H1 (cell line): Measurements from ENCODE around the gene HTN3. TPM values are rescaled to one million over a fixed set of nuclear protein-coding genes. Genes with fewer than 3 reads are reported as not detected.

Experiments
- CTCF ChIA-PET: fragments of 300-600 bp; sonication (Branson Sonifier 250); formaldehyde crosslinking; loops from one replicate; lab custom pipeline; 2021; ENCODE audit not compliant: partially characterized antibody; lab: Charles Lee
- POLR2A ChIA-PET: fragments of 300-600 bp; sonication (Branson Sonifier 250); formaldehyde crosslinking; loops from one replicate; lab custom pipeline; 2021; ENCODE audit warnings: inconsistent platforms; ENCODE audit not compliant: partially characterized antibody; lab: Charles Lee
- DNase-seq, 2 experiments: peaks; one replicate each; pipeline versions ENCODE4 v3.0.0 to v3.0.0-alpha.2; 2010 to 2022; ENCODE audit warnings: low spot score in 2 of 2, low read depth in 1 of 2, mixed read lengths in 1 of 2
- FAIRE-seq: peaks from 2 replicates; lab custom pipeline; 2011; peaks lifted over from hg19 to GRCh38; lab: Jason Lieb, UNC
- H2AFZ ChIP-seq: 2 replicates; pipeline ENCODE4 v1.8.1; 2012; ENCODE audit warnings: low read length, inconsistent platforms
- H2AK5ac ChIP-seq: 2 replicates; pipeline ENCODE4 v1.6.1; 2013; ENCODE audit warnings: low read depth, low read length
- H2BK120ac ChIP-seq: replicated peaks from 2 replicates; pipeline ENCODE3; 2013; ENCODE audit warnings: low read depth, low read length, inconsistent platforms
- H2BK12ac ChIP-seq: 2 replicates; pipeline ENCODE4 v1.6.1; 2013; ENCODE audit warnings: low read depth, low read length
- H2BK15ac ChIP-seq: 2 replicates; pipeline ENCODE4 v1.6.1; 2013; ENCODE audit warnings: low read length
- H2BK20ac ChIP-seq: 2 replicates; pipeline ENCODE4 v1.6.1; 2013; ENCODE audit warnings: low read length
- H2BK5ac ChIP-seq: 2 replicates; pipeline ENCODE4 v1.6.1; 2013; ENCODE audit warnings: low read depth, low read length
- H3K14ac ChIP-seq: 2 replicates; pipeline ENCODE4 v1.6.1; 2013; ENCODE audit warnings: inconsistent platforms; ENCODE audit not compliant: insufficient read length
- H3K18ac ChIP-seq: 2 replicates; pipeline ENCODE4 v1.6.1; 2013; ENCODE audit warnings: low read length; ENCODE audit errors: extremely low read depth
- H3K23ac ChIP-seq: 2 replicates; pipeline ENCODE4 v1.6.1; 2013; ENCODE audit warnings: inconsistent platforms; ENCODE audit not compliant: insufficient read length
- H3K23me2 ChIP-seq: 2 replicates; pipeline ENCODE4 v1.6.1; 2013; ENCODE audit warnings: low read depth, low read length
- H3K27ac ChIP-seq: 2 replicates; pipeline ENCODE4 v1.6.1; 2011; ENCODE audit warnings: low read depth, low read length, inconsistent platforms
- H3K27me3 ChIP-seq, 4 experiments: replicated peaks in 1 of 4; 1 replicate in 1 of 4; 2 replicates in 3 of 4; pipeline versions ENCODE4 v1.6.1 to v1.8.1; 2011 to 2013; ENCODE audit warnings: low read length in 3 of 4, mild to moderate bottlenecking in 3 of 4, inconsistent platforms in 2 of 4, mixed read lengths in 2 of 4, moderate library complexity in 1 of 4; ENCODE audit not compliant: control insufficient read depth in 3 of 4, insufficient read depth in 3 of 4; ENCODE audit errors: extremely low read depth in 1 of 4
- H3K36me3 ChIP-seq, 4 experiments: 2 replicates each; pipeline versions ENCODE4 v1.6.1 to v1.8.1; 2011 to 2013; ENCODE audit warnings: mild to moderate bottlenecking in 4 of 4, low read length in 3 of 4, moderate library complexity in 2 of 4, control low read depth in 1 of 4, inconsistent platforms in 1 of 4; ENCODE audit not compliant: insufficient read depth in 4 of 4, control insufficient read depth in 2 of 4
- H3K4ac ChIP-seq: replicated peaks from 2 replicates; pipeline ENCODE3; 2013; ENCODE audit warnings: low read length, low read depth, mixed read lengths, inconsistent platforms; ENCODE audit not compliant: insufficient read length
- H3K4me1 ChIP-seq, 4 experiments: replicated peaks in 1 of 4; 1 replicate in 1 of 4; 2 replicates in 3 of 4; pipeline versions ENCODE4 v1.6.1 to v1.8.1; 2011 to 2013; ENCODE audit warnings: low read length in 3 of 4, inconsistent platforms in 2 of 4, mixed read lengths in 1 of 4; ENCODE audit not compliant: insufficient read depth in 4 of 4, control insufficient read depth in 3 of 4
- H3K4me2 ChIP-seq, 2 experiments: 2 replicates each; pipeline versions ENCODE4 v1.6.1 to v1.8.1; 2011 to 2013; ENCODE audit warnings: low read depth in 2 of 2, low read length in 2 of 2, control low read depth in 1 of 2, inconsistent platforms in 1 of 2, mild to moderate bottlenecking in 1 of 2; ENCODE audit not compliant: insufficient read depth in 1 of 2
- H3K4me3 ChIP-seq, 4 experiments: fragments of 200-600, 300-600 bp in 1 of 4; sonication (generic), shearing (Covaris generic), sonication (Bioruptor Twin) in 1 of 4; 2 replicates each; pipeline versions ENCODE4 v1.5.1 to v1.8.1; 2011 to 2016; ENCODE audit warnings: low read length in 4 of 4, low read depth in 3 of 4, control low read depth in 2 of 4, inconsistent platforms in 2 of 4, mild to moderate bottlenecking in 2 of 4, mixed read lengths in 1 of 4, moderate library complexity in 1 of 4; ENCODE audit not compliant: insufficient read depth in 2 of 4; ENCODE audit errors: extremely low read depth in 1 of 4
- H3K56ac ChIP-seq: replicated peaks from 2 replicates; pipeline ENCODE3; 2013; ENCODE audit warnings: low read depth, mild to moderate bottlenecking, mixed read lengths, low read length, inconsistent platforms; ENCODE audit not compliant: insufficient read length
- H3K79me1 ChIP-seq: 2 replicates; pipeline ENCODE4 v1.6.1; 2013; ENCODE audit warnings: low read depth, low read length, control low read depth
- H3K79me2 ChIP-seq, 2 experiments: 2 replicates each; pipeline versions ENCODE4 v1.6.1 to v1.8.1; 2012 to 2013; ENCODE audit warnings: low read length in 2 of 2, mild to moderate bottlenecking in 2 of 2, inconsistent platforms in 1 of 2; ENCODE audit not compliant: insufficient read depth in 2 of 2, control insufficient read depth in 1 of 2
- H3K9ac ChIP-seq, 4 experiments: replicated peaks in 1 of 4; 1 replicate in 1 of 4; 2 replicates in 3 of 4; pipeline versions ENCODE4 v1.6.1 to v1.8.1; 2011 to 2013; ENCODE audit warnings: low read depth in 3 of 4, low read length in 3 of 4, control low read depth in 2 of 4, mild to moderate bottlenecking in 2 of 4, moderate library complexity in 2 of 4, inconsistent platforms in 1 of 4; ENCODE audit errors: extremely low read depth in 1 of 4
- H3K9me3 ChIP-seq, 2 experiments: 2 replicates each; pipeline versions ENCODE4 v1.6.1 to v1.8.1; 2012 to 2013; ENCODE audit warnings: mild to moderate bottlenecking in 2 of 2, moderate library complexity in 2 of 2, control low read depth in 1 of 2, inconsistent platforms in 1 of 2, low read depth in 1 of 2, low read length in 1 of 2, mixed read lengths in 1 of 2; ENCODE audit not compliant: insufficient read depth in 2 of 2
- H4K20me1 ChIP-seq, 2 experiments: replicated peaks in 1 of 2; 2 replicates each; pipeline versions ENCODE3 to v1.8.1; 2011 to 2013; ENCODE audit warnings: inconsistent platforms in 2 of 2, low read length in 2 of 2, mild to moderate bottlenecking in 1 of 2; ENCODE audit not compliant: insufficient read depth in 2 of 2, control insufficient read depth in 1 of 2
- H4K5ac ChIP-seq: 2 replicates; pipeline ENCODE4 v1.6.1; 2013; ENCODE audit warnings: low read length, low read depth, mixed read lengths, inconsistent platforms; ENCODE audit not compliant: insufficient read length
- H4K8ac ChIP-seq: 2 replicates; pipeline ENCODE4 v1.8.0; 2013; ENCODE audit warnings: mild to moderate bottlenecking, moderate library complexity, low read length, inconsistent platforms; ENCODE audit not compliant: insufficient read depth; ENCODE audit errors: extremely low read depth
- H4K91ac ChIP-seq: replicated peaks from 2 replicates; pipeline ENCODE3; 2013; ENCODE audit warnings: low read length, mixed read lengths, inconsistent platforms; ENCODE audit not compliant: insufficient read length
- CREB1 ChIP-seq: IDR thresholded peaks from 2 replicates; pipeline ENCODE4 v1.6.1; 2012; ENCODE audit warnings: inconsistent platforms
- RNF2 ChIP-seq: fragments of 200-900, 300-1000 bp; sonication (generic); IDR thresholded peaks from 2 replicates; pipeline ENCODE4 v1.7.1; 2016; ENCODE audit warnings: borderline replicate concordance, low read depth, mild to moderate bottlenecking, antibody characterized with exemption, low read length; ENCODE audit not compliant: poor library complexity, severe bottlenecking; ENCODE audit errors: missing control alignments
- TCF12 ChIP-seq: IDR thresholded peaks from 2 replicates; pipeline ENCODE4 v1.6.1; 2011; ENCODE audit warnings: low read depth, mild to moderate bottlenecking, low read length
- ZNF274 ChIP-seq: IDR thresholded peaks from 2 replicates; pipeline ENCODE4 v1.7.0; 2012; ENCODE audit warnings: low read length, borderline replicate concordance; ENCODE audit errors: extremely low read depth
- polyA plus RNA-seq, 7 experiments: library from polyadenylated mRNA; depleted of rRNA in 3 of 7; stranded (reverse) in 5 of 7; unstranded in 2 of 7; fragments of >200 nt in 5 of 7; fragments of 200-250 nt in 2 of 7; gene quantifications; 1 replicate in 5 of 7; 2 replicates in 1 of 7; 4 replicates in 1 of 7; pipeline versions ENCODE4 v1.2.1 to v1.2.3, GENCODE V29; 2011 to 2013; ENCODE audit warnings: missing spikeins in 2 of 7, mixed read lengths in 2 of 7
- total RNA-seq: library from RNA; stranded (reverse); fragmentation: NEBNext Ultra II Directional; extraction: Animal tissue kit (Norgen Biotek cat#: 25700); gene quantifications from 2 replicates; pipeline ENCODE4 v1.2.1, GENCODE V29; 2021
- TF ChIP-seq, protein P1 (sequence below), 3 experiments: IDR thresholded peaks; 1 replicate in 2 of 3; 2 replicates in 1 of 3; pipeline versions ENCODE4 v1.5.1 to v1.6.1; 2011; ENCODE audit warnings: low read length in 3 of 3, mild to moderate bottlenecking in 3 of 3, inconsistent platforms in 2 of 3, low read depth in 1 of 3, moderate library complexity in 1 of 3; ENCODE audit not compliant: insufficient read depth in 1 of 3; ENCODE audit errors: control extremely low read depth in 1 of 3

The HTN3 gene
- total and polyA plus RNA-seq, 2 of the 8 experiments (the other 6 are each of a cell fraction or from before 2014, with no cell fraction given), result not detected

DNA sequence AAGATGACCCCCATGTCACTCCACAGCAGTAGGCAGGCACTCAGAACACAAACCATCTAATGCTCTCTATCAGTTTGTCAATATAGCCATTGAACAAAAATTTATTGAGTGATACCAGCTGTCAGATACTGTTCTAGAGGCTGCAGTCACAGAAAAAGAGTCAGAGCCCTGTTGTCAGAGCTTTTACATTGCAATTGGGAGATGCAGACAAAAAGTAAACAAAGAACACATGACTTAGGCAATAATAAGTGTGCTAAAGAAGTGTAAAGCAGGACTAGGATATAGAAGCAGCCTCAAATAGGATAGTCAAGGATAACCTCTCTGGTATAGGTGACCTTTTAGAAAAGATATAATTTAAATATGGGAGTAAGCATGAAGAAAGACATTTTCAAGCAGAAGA lies 30.9 kb downstream of the HTN3 start:
- Histone ChIP-seq H2AK5ac (no peak overlapping the region), H3K9me3 (peaks cover 0 to 2% of the 10 kb centered on the region in 2 experiments; a peak in 1 of 4 replicates), H2BK12ac (no peak overlapping the region), H3K4me1 (peaks cover 0 to 3% (median 0%) of the 10 kb centered on the region in 4 experiments; a peak in 1 of 7 replicates), H3K18ac (no peak overlapping the region), H2BK5ac (no peak overlapping the region), H3K56ac (no peak overlapping the region), H3K4me2 (no peak overlapping the region), H3K23me2 (peaks cover 2% of the 10 kb centered on the region; the same call in 1 of the 2 replicates), H2BK120ac (no peak overlapping the region), H3K23ac (no peak overlapping the region), H2AFZ (no peak overlapping the region), H3K27me3 (no peaks in the 10 kb centered on the region), H3K27ac (no peak overlapping the region), H4K91ac (no peak overlapping the region), H4K8ac (no peak overlapping the region), H2BK15ac (no peak overlapping the region), H2BK20ac (no peak overlapping the region), H3K4ac (no peak overlapping the region), H3K79me2 (no peaks in the 10 kb centered on the region), H3K14ac (no peak overlapping the region), H4K5ac (no peak overlapping the region), H3K36me3 (no peaks in the 10 kb centered on the region), H4K20me1 (no peaks in the 10 kb centered on the region), H3K4me3 (no peak overlapping the region), H3K9ac (no peak overlapping the region), H3K79me1 (no peaks in the 10 kb centered on the region)
- FAIRE-seq, result no peak
- CTCF ChIA-PET, result no interaction called here
- TF ChIP-seq ZNF274 (no peak), RNF2 (no peak), CREB1 (no peak), TCF12 (no peak)
- TF ChIP-seq, protein P1, sequence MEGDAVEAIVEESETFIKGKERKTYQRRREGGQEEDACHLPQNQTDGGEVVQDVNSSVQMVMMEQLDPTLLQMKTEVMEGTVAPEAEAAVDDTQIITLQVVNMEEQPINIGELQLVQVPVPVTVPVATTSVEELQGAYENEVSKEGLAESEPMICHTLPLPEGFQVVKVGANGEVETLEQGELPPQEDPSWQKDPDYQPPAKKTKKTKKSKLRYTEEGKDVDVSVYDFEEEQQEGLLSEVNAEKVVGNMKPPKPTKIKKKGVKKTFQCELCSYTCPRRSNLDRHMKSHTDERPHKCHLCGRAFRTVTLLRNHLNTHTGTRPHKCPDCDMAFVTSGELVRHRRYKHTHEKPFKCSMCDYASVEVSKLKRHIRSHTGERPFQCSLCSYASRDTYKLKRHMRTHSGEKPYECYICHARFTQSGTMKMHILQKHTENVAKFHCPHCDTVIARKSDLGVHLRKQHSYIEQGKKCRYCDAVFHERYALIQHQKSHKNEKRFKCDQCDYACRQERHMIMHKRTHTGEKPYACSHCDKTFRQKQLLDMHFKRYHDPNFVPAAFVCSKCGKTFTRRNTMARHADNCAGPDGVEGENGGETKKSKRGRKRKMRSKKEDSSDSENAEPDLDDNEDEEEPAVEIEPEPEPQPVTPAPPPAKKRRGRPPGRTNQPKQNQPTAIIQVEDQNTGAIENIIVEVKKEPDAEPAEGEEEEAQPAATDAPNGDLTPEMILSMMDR (IDR thresholded peaks at IDR 0.05; ENCODE audit: control extremely low read depth in 1 of 3, insufficient read depth in 1 of 3, low read depth in 1 of 3, low read length in 3 of 3), result no peak
- POLR2A ChIA-PET, result no interaction called here
- DNase-seq, result no peak
